Fibroblast of lung (primary cell): ENCODE results near the gene ZNF609. TPM values are rescaled to one million over a fixed set of nuclear protein-coding genes. Genes with fewer than 3 reads are reported as not detected.

Experiments used
- DNase-seq, 2 donors: peaks; one replicate each; pipeline versions ENCODE4 v3.0.0 to v3.0.0-alpha.2; 2010; ENCODE audit warnings: low read depth in 2 of 2
- H2AFZ ChIP-seq: 2 replicates; pipeline ENCODE4 v1.5.1; 2012; ENCODE audit warnings: low read length, control low read depth, inconsistent platforms
- H3K27ac ChIP-seq: 2 replicates; pipeline ENCODE4 v1.5.1; 2011; ENCODE audit warnings: low read length, control low read depth; ENCODE audit not compliant: insufficient read depth
- H3K27me3 ChIP-seq: 2 replicates; pipeline ENCODE4 v1.5.1; 2011; ENCODE audit warnings: mild to moderate bottlenecking, low read length; ENCODE audit not compliant: control insufficient read depth, insufficient read depth
- H3K36me3 ChIP-seq: 2 replicates; pipeline ENCODE4 v1.5.1; 2011; ENCODE audit warnings: low read length; ENCODE audit not compliant: control insufficient read depth, insufficient read depth
- H3K4me1 ChIP-seq: 2 replicates; pipeline ENCODE4 v1.5.1; 2011; ENCODE audit warnings: low read length; ENCODE audit not compliant: control insufficient read depth, insufficient read depth; ENCODE audit errors: extremely low read depth
- H3K4me2 ChIP-seq: 2 replicates; pipeline ENCODE4 v1.5.1; 2011; ENCODE audit warnings: low read length, control low read depth; ENCODE audit not compliant: insufficient read depth; ENCODE audit errors: extremely low read depth
- H3K4me3 ChIP-seq, 4 experiments: fragments of 200-600 bp in 1 of 4; sonication (generic) in 1 of 4; replicated peaks in 1 of 4; 2 replicates each; pipeline ENCODE4 v1.5.1; 2011 to 2016; ENCODE audit warnings: low read length in 4 of 4, low read depth in 3 of 4, mild to moderate bottlenecking in 3 of 4, control low read depth in 2 of 4, inconsistent platforms in 1 of 4, mixed read lengths in 1 of 4; ENCODE audit not compliant: insufficient read depth in 1 of 4; ENCODE audit errors: control extremely low read depth in 1 of 4
- H3K79me2 ChIP-seq: 2 replicates; pipeline ENCODE4 v1.5.1; 2012; ENCODE audit warnings: mild to moderate bottlenecking, low read length, inconsistent platforms; ENCODE audit not compliant: control insufficient read depth, insufficient read depth
- H3K9ac ChIP-seq: 2 replicates; pipeline ENCODE4 v1.5.1; 2011; ENCODE audit warnings: mild to moderate bottlenecking, low read length, control low read depth; ENCODE audit not compliant: insufficient read depth
- H3K9me3 ChIP-seq: 2 replicates; pipeline ENCODE4 v1.5.1; 2012; ENCODE audit warnings: low read depth, low read length; ENCODE audit not compliant: control insufficient read depth, insufficient read depth
- H4K20me1 ChIP-seq: 2 replicates; pipeline ENCODE4 v1.5.1; 2011; ENCODE audit warnings: low read length; ENCODE audit not compliant: control insufficient read depth, insufficient read depth; ENCODE audit errors: extremely low read depth
- CTCF ChIP-seq, 2 donors: IDR thresholded peaks in 1 of 2; conservative IDR thresholded peaks in 1 of 2; 1 replicate in 1 of 2; 2 replicates in 1 of 2; pipeline ENCODE4 v1.5.1; 2011 to 2012; ENCODE audit warnings: low read length in 2 of 2, control low read depth in 1 of 2, inconsistent platforms in 1 of 2, low read depth in 1 of 2, mild to moderate bottlenecking in 1 of 2
- EZH2 ChIP-seq: IDR thresholded peaks from 2 replicates; pipeline ENCODE4 v1.5.1; 2012; ENCODE audit warnings: low read length, control low read depth, mild to moderate bottlenecking; ENCODE audit errors: missing control alignments
- polyA plus RNA-seq, 2 donors: library from polyadenylated mRNA; depleted of rRNA in 1 of 2; stranded (reverse) in 1 of 2; unstranded in 1 of 2; fragments of >200 nt; gene quantifications; 2 replicates each; pipeline ENCODE4 v1.2.1, GENCODE V29; 2011 to 2012; ENCODE audit warnings: missing spikeins in 1 of 2
- total RNA-seq: library from RNA; depleted of rRNA; stranded (reverse); fragments of >200 nt; gene quantifications from 2 replicates; pipeline ENCODE4 v1.2.1, GENCODE V29; 2014

Gene ZNF609
- total and polyA plus RNA-seq, 2 donors (not counting 1 experiment from before 2014, with no cell fraction given), result 10.8 to 14.7 TPM

GRCh38 chr15:64547275-64547674, 86.9 kb downstream of the ZNF609 start:
- H3K4me3 ChIP-seq, result no peak overlapping the region
- H3K4me1 ChIP-seq, result no peaks in the 10 kb centered on the region
- no peak overlapping the region for H3K9ac ChIP-seq
- no peak overlapping the region for H3K4me2 ChIP-seq
- TF ChIP-seq CTCF (conservative IDR thresholded peaks at IDR 0.05 in 1 of 2, IDR thresholded peaks at IDR 0.05 in 1 of 2; ENCODE audit: low read depth in 1 of 2, low read length in 2 of 2) (no peak), EZH2 (no peak)
- no peak overlapping the region for H3K27ac ChIP-seq
- no peak overlapping the region for H2AFZ ChIP-seq
- no peaks in the 10 kb centered on the region for H3K9me3 ChIP-seq
- no peaks in the 10 kb centered on the region for H4K20me1 ChIP-seq
- no peaks in the 10 kb centered on the region for H3K27me3 ChIP-seq
- H3K79me2 ChIP-seq, result peaks cover 8% of the 10 kb centered on the region
- DNase-seq, result no peak
- H3K36me3 ChIP-seq, result no peaks in the 10 kb centered on the region

GRCh38 chr15:64548235-64548634, 87.9 kb downstream of the ZNF609 start:
- no peaks in the 10 kb centered on the region for H3K36me3 ChIP-seq
- no peak overlapping the region for H3K9ac ChIP-seq
- no peaks in the 10 kb centered on the region for H4K20me1 ChIP-seq
- H3K79me2 ChIP-seq, result peaks cover 11% of the 10 kb centered on the region
- no peak for DNase-seq
- no peak overlapping the region for H3K4me2 ChIP-seq
- no peaks in the 10 kb centered on the region for H3K9me3 ChIP-seq
- no peaks in the 10 kb centered on the region for H3K27me3 ChIP-seq
- H2AFZ ChIP-seq, result no peak overlapping the region
- no peaks in the 10 kb centered on the region for H3K4me1 ChIP-seq
- H3K4me3 ChIP-seq, result no peak overlapping the region
- TF ChIP-seq CTCF (conservative IDR thresholded peaks at IDR 0.05 in 1 of 2, IDR thresholded peaks at IDR 0.05 in 1 of 2; ENCODE audit: low read depth in 1 of 2, low read length in 2 of 2), result no peak
- H3K27ac ChIP-seq, result no peak overlapping the region

- Histone ChIP-seq H3K79me2 (peaks cover 11% of the 10 kb centered on the region), H3K36me3 (no peaks in the 10 kb centered on the region), H2AFZ (no peak overlapping the region), H3K4me1 (no peaks in the 10 kb centered on the region), H3K27ac (no peak overlapping the region), H3K4me3 (no peak overlapping the region), H3K27me3 (no peaks in the 10 kb centered on the region), H4K20me1 (no peaks in the 10 kb centered on the region), H3K9me3 (no peaks in the 10 kb centered on the region), H3K9ac (no peak overlapping the region), H3K4me2 (no peak overlapping the region)
- no peak for TF ChIP-seq EZH2
- no peak for TF ChIP-seq CTCF (conservative IDR thresholded peaks at IDR 0.05 in 1 of 2, IDR thresholded peaks at IDR 0.05 in 1 of 2; ENCODE audit: low read depth in 1 of 2, low read length in 2 of 2)
- DNase-seq, result no peak
Measured at GRCh38 chr15:64549860-64550259, 89.5 kb downstream of the ZNF609 start.
